Uterus (tissue), 4 donors: ENCODE data around the gene DGCR6. TPM values are rescaled to one million over a fixed set of nuclear protein-coding genes. Genes with fewer than 3 reads are reported as not detected.
"Not testable (repeated sequence)": the region's sequence is repeated elsewhere in the genome, so short reads cannot be mapped to it uniquely, and the experiment has no call there.

ENCODE experiments used
- DNase-seq, 2 donors: peaks; one replicate each; pipeline ENCODE4 v3.0.0-alpha.2; 2019 to 2020
- H3K27ac ChIP-seq, 2 donors: fragments of 200-600 bp; sonication (generic); 1 replicate in 1 of 2; 2 replicates in 1 of 2; pipeline ENCODE4 v1.5.1; 2016 to 2018
- H3K27me3 ChIP-seq, 2 donors: fragments of 200-600 bp; sonication (generic); one replicate each; pipeline ENCODE4 v1.5.1; 2018 to 2019; ENCODE audit warnings: control low read depth in 1 of 2
- H3K36me3 ChIP-seq, 2 donors: fragments of 200-600 bp; sonication (generic); one replicate each; pipeline ENCODE4 v1.5.1; 2019; ENCODE audit warnings: control low read depth in 1 of 2
- H3K4me1 ChIP-seq, 2 donors: fragments of 200-600 bp; sonication (generic); one replicate each; pipeline ENCODE4 v1.5.1; 2018 to 2019; ENCODE audit warnings: control low read depth in 1 of 2
- H3K4me3 ChIP-seq, 2 donors: fragments of 200-600 bp; sonication (generic); 1 replicate in 1 of 2; 2 replicates in 1 of 2; pipeline ENCODE4 v1.5.1; 2018 to 2019; ENCODE audit warnings: mild to moderate bottlenecking in 1 of 2
- H3K9me3 ChIP-seq, 2 donors: fragments of 200-600 bp; sonication (generic); one replicate each; pipeline ENCODE4 v1.5.1; 2019; ENCODE audit warnings: control low read depth in 1 of 2
- CTCF ChIP-seq, 4 experiments: fragments of 200-600 bp in 2 of 4; fragments of 450-650 bp in 2 of 4; sonication (generic) in 2 of 4; IDR thresholded peaks; one replicate each; pipeline ENCODE4 v1.5.1; 2016 to 2019; ENCODE audit warnings: antibody characterized with exemption in 4 of 4, mild to moderate bottlenecking in 2 of 4, moderate library complexity in 1 of 4
- POLR2A ChIP-seq, 2 donors: fragments of 450-650 bp; IDR thresholded peaks; one replicate each; pipeline ENCODE4 v1.6.1; 2016; ENCODE audit warnings: antibody characterized with exemption in 2 of 2, mild to moderate bottlenecking in 1 of 2, moderate library complexity in 1 of 2
- intact Hi-C: fragments of 100-400 bp; cut with DNase I; formaldehyde crosslinking; loops from one replicate; pipeline ENCODE4 v1.15.1; 2023; ENCODE audit warnings: low total_unique reads
- total RNA-seq, 4 donors: library from RNA; depleted of rRNA in 3 of 4; stranded (reverse); fragments of >200 nt in 3 of 4; gene quantifications; one replicate each; pipeline versions ENCODE4 v1.1.0 to v1.2.4, GENCODE V29; 2014 to 2023
- donor health status: DM: yes; HTN: yes; CAD: no.

The DGCR6 gene
- total RNA-seq, 4 donors from 2014 or later: 1.8 to 2.9 (median 1.9) TPM; not detected in 1

GRCh38 chr22:18906896-18907295 lies 776 bp downstream of the DGCR6 start:
- Histone ChIP-seq H3K27me3 (no peaks in the 10 kb centered on the region), H3K4me1 (no peaks in the 10 kb centered on the region), H3K9me3 (no peaks in the 10 kb centered on the region), H3K27ac (no peak overlapping the region), H3K4me3 (no peak overlapping the region), H3K36me3 (no peaks in the 10 kb centered on the region)
- TF ChIP-seq CTCF (IDR thresholded peaks at IDR 0.05) (no peak), POLR2A (IDR thresholded peaks at IDR 0.05) (no peak)
- DNase-seq: no peak
- intact Hi-C loops: no loop called here

GRCh38 chr22:18909556-18909955 lies 3.4 kb downstream of the DGCR6 start:
- Histone ChIP-seq H3K4me1 (no peaks in the 10 kb centered on the region), H3K4me3 (no peak overlapping the region), H3K9me3 (no peaks in the 10 kb centered on the region), H3K27ac (no peak overlapping the region), H3K27me3 (no peaks in the 10 kb centered on the region), H3K36me3 (no peaks in the 10 kb centered on the region)
- TF ChIP-seq CTCF (IDR thresholded peaks at IDR 0.05) (no peak), POLR2A (IDR thresholded peaks at IDR 0.05) (no peak)
- no peak for DNase-seq
- intact Hi-C loops: no loop called here

GRCh38 chr22:18911535-18911934 lies 5.4 kb downstream of the DGCR6 start:
- intact Hi-C loops, H3K27ac ChIP-seq: not testable (repeated sequence)

GRCh38 chr22:18912264-18912946 lies 6.3 kb downstream of the DGCR6 start:
- H3K27me3 ChIP-seq, DNase-seq, H3K36me3 ChIP-seq, H3K27ac ChIP-seq, H3K9me3 ChIP-seq, intact Hi-C loops, H3K4me3 ChIP-seq, H3K4me1 ChIP-seq: not testable (repeated sequence)

More at GRCh38 chr22:18911535-18911934, 5.4 kb downstream of the DGCR6 start:
- not testable (repeated sequence) for H3K36me3 ChIP-seq, DNase-seq, H3K4me3 ChIP-seq, H3K4me1 ChIP-seq, H3K9me3 ChIP-seq, H3K27me3 ChIP-seq

GRCh38 chr22:18914558-18914957 lies 8.4 kb downstream of the DGCR6 start:
- H3K9me3 ChIP-seq, DNase-seq, H3K27ac ChIP-seq, intact Hi-C loops, H3K36me3 ChIP-seq, H3K27me3 ChIP-seq, H3K4me3 ChIP-seq, H3K4me1 ChIP-seq: not testable (repeated sequence)

- intact Hi-C loops, H3K36me3 ChIP-seq, H3K27me3 ChIP-seq, H3K27ac ChIP-seq, DNase-seq, H3K4me1 ChIP-seq, H3K9me3 ChIP-seq, H3K4me3 ChIP-seq: not testable (repeated sequence)
These were observed 9.4 kb downstream of the DGCR6 start for GRCh38 chr22:18915550-18915949.

- intact Hi-C loops, H3K4me1 ChIP-seq, H3K27me3 ChIP-seq, H3K36me3 ChIP-seq, H3K27ac ChIP-seq, H3K9me3 ChIP-seq, H3K4me3 ChIP-seq, DNase-seq: not testable (repeated sequence)
These were observed 11.7 kb downstream of the DGCR6 start for GRCh38 chr22:18917818-18918217.

- H3K4me1 ChIP-seq, intact Hi-C loops, H3K27me3 ChIP-seq: not testable (repeated sequence)
These were observed 14.3 kb downstream of the DGCR6 start for GRCh38 chr22:18920257-18920902.

More at GRCh38 chr22:18920257-18920902, 14.3 kb downstream of the DGCR6 start:
- H3K36me3 ChIP-seq, DNase-seq, H3K4me3 ChIP-seq, H3K27ac ChIP-seq, H3K9me3 ChIP-seq: not testable (repeated sequence)
